ENCODE results near the gene TSPAN18. TPM values are rescaled to one million over a fixed set of nuclear protein-coding genes. Genes with fewer than 3 reads are reported as not detected.

TSPAN18 gene
- total RNA-seq, 2 experiments from 2014 or later = 22.9 to 23.5 TPM

DNA sequence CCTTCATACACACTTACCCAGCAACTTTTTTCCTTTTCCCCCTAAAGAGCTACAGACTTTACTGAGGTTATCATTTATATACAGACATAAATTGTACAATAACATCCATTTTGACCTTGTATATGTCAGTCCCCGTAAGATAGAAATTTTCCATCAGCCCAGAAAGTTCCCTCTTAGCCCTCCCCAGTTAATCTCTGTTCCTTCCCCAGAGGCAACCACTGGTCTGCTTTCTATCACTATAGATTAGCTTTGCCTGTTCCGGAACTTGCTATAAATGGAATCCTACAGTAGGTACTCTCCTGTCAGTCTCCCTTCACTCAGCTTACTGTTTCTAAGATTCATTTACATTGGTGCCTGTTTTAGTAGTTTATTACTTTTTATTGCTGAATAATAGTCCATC is 54.9 kb downstream of the TSPAN18 start:
- H3K27me3 Mint-ChIP-seq = no peaks in the 10 kb centered on the region
- no peaks in the 10 kb centered on the region for H3K36me3 Mint-ChIP-seq (ENCODE audit: low read depth)
- ChIA-PET POLR2A (no interaction called here), CTCF (interaction anchor here (0.9 to 1.1 kb wide), 2 partner anchors 31 to 43 kb away, joined by 3 read pairs; no protein-coding TSS in a partner anchor)
- no peak overlapping the region for H3K27ac Mint-ChIP-seq
- H3K4me1 Mint-ChIP-seq = no peaks in the 10 kb centered on the region
- no peak overlapping the region for H3K4me3 Mint-ChIP-seq
- H3K9me3 Mint-ChIP-seq = no peaks in the 10 kb centered on the region
- DNase-seq = no peak

DNA sequence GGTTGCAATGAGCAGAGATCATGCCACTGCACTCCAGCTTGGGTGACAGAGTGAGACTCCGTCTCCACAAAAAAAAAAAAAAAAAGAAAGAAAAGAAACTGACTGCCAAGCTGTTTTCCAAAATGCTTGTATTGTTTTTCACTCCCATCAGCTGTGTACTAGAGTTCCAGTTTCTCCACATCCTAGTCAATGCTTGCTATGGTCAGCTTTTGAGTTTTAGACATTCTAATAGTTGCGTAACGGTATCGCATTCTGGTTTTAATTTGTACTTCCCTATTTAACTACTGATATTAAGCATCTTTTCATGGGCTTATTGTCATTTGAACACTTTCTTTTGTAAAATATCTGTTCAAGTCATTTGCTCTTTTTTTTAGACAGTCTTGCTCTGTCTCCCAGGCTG is 55.7 kb downstream of the TSPAN18 start:
- no peaks in the 10 kb centered on the region for H3K36me3 Mint-ChIP-seq (ENCODE audit: low read depth)
- ChIA-PET POLR2A (no interaction called here), CTCF (interaction anchor here (0.6 to 1.1 kb wide), 4 partner anchors 13 to 922 kb away, joined by 3 read pairs; no protein-coding TSS in a partner anchor)
- no peaks in the 10 kb centered on the region for H3K4me1 Mint-ChIP-seq
- H3K4me3 Mint-ChIP-seq = no peak overlapping the region
- no peak for DNase-seq
- no peak overlapping the region for H3K27ac Mint-ChIP-seq
- H3K9me3 Mint-ChIP-seq = no peaks in the 10 kb centered on the region
- H3K27me3 Mint-ChIP-seq = no peaks in the 10 kb centered on the region

DNA sequence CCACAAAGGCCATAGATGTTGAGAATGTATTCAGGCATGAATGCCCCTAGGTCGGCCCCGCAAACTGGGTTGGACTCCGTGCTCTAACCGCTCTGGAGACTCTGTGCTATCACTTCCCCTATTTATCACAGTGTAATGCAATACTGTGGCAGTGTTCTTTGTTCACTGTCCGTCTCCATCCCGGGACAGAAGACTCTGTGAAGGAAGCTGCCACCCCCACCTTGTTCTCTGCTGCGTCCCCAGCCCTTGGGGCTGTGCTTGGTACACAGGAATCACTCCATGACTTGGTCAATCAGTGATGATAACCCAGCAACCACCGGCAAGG is 57.6 kb downstream of the TSPAN18 start:
- CTCF ChIA-PET = no interaction called here

DNA sequence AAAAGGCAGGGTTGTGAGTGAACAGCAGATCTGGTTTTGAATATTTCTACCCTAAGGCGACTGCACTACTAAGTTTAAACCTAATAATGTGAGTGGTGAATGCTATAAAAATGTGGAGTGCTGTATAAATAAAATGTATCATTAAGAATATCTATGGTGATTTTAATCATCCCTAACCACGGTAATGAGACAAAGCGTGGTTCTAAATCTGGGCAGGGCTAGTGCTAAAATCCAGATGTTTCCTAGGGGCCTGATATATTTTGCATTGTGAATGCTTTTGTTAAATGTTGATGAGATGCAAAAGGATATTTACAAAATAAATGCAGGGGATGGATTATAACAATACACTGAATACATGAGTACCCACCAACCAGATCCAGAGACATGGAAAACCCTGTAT is 58.1 kb downstream of the TSPAN18 start:
- POLR2A ChIA-PET = no interaction called here
- no peaks in the 10 kb centered on the region for H3K9me3 Mint-ChIP-seq
- H3K27ac Mint-ChIP-seq = no peak overlapping the region
- no peak overlapping the region for H3K4me3 Mint-ChIP-seq
- CTCF ChIA-PET = no interaction called here
- H3K36me3 Mint-ChIP-seq (ENCODE audit: low read depth) = no peaks in the 10 kb centered on the region
- no peak for DNase-seq
- H3K4me1 Mint-ChIP-seq = no peaks in the 10 kb centered on the region
- no peaks in the 10 kb centered on the region for H3K27me3 Mint-ChIP-seq

More for the DNA sequence above, 57.6 kb downstream of the TSPAN18 start:
- Mint-ChIP-seq H3K4me1 (no peaks in the 10 kb centered on the region), H3K27me3 (no peaks in the 10 kb centered on the region), H3K4me3 (no peak overlapping the region), H3K9me3 (no peaks in the 10 kb centered on the region), H3K36me3 (ENCODE audit: low read depth) (no peaks in the 10 kb centered on the region), H3K27ac (no peak overlapping the region)
- no peak for DNase-seq
- POLR2A ChIA-PET = no interaction called here

DNA sequence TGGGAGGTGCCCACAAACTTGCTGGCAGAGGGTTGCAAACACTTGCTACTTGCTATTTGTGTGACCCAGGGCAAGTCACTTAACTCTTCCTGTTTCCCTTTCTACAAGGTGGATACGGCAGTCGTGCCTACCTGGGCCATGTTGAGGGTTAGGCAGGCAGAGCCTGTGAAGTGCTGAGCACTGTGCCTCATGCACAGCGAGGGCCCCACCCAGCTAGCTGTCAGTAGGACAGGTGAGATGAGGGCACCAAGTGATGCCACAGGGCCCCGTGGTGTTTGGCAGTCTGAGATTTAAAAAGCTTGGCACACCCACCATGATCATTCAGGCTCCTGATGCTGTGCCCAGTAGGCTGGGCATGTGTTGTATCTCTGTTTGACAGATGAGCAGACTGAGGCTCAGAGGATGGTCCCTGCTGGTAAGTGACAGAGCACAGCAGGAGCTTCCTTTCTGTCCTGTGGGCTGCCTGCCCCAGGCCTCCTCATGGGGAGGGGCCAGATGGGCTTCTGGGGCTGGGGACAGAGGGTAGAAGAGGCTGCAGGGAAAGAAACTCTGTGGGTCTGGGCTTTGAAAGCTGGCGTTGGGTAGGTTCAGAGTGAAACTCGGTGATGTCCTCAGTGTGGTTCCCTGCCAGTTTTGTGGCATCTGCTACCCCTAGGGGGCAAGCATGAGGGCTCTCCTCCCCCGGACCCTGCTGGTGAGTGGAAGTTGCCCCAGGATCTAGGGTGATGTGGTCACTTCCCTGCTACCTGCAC is 59.3 kb downstream of the TSPAN18 start:
- ChIA-PET POLR2A (no interaction called here), CTCF (interaction anchor here (0.7 kb wide), 1 partner anchor 23 kb away, joined by 3 read pairs; no protein-coding TSS in a partner anchor)
- H3K27me3 Mint-ChIP-seq = no peaks in the 10 kb centered on the region
- H3K4me1 Mint-ChIP-seq = no peaks in the 10 kb centered on the region
- no peaks in the 10 kb centered on the region for H3K9me3 Mint-ChIP-seq
- no peak overlapping the region for H3K4me3 Mint-ChIP-seq
- H3K36me3 Mint-ChIP-seq (ENCODE audit: low read depth) = no peaks in the 10 kb centered on the region
- no peak for DNase-seq
- H3K27ac Mint-ChIP-seq = no peak overlapping the region

DNA sequence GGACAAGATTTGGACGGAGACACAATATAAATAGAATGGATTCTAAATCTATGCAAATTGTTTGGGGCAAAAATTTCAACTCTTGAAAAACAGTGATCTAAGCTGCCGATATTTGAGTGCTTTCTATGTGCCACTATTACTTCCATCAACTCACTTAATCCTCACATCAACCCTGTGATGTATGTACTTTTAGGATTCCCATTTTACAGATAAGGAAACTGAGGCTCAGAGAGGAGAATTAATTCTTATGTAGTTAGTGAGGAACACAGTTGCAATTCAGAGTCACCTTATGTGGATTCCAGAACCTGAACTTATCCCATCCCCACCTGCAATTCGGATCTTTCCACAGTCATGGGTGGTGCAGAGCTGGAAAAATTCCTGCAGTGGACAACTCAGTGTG is 60.3 kb downstream of the TSPAN18 start:
- no peaks in the 10 kb centered on the region for H3K9me3 Mint-ChIP-seq
- no peak overlapping the region for H3K4me3 Mint-ChIP-seq
- no peaks in the 10 kb centered on the region for H3K27me3 Mint-ChIP-seq
- no peak overlapping the region for H3K27ac Mint-ChIP-seq
- no peaks in the 10 kb centered on the region for H3K36me3 Mint-ChIP-seq (ENCODE audit: low read depth)
- CTCF ChIA-PET = interaction anchor here (0.7 kb wide), 1 partner anchor 24 kb away, joined by 3 read pairs; no protein-coding TSS in a partner anchor
- DNase-seq = no peak
- H3K4me1 Mint-ChIP-seq = no peaks in the 10 kb centered on the region
- POLR2A ChIA-PET = no interaction called here

DNA sequence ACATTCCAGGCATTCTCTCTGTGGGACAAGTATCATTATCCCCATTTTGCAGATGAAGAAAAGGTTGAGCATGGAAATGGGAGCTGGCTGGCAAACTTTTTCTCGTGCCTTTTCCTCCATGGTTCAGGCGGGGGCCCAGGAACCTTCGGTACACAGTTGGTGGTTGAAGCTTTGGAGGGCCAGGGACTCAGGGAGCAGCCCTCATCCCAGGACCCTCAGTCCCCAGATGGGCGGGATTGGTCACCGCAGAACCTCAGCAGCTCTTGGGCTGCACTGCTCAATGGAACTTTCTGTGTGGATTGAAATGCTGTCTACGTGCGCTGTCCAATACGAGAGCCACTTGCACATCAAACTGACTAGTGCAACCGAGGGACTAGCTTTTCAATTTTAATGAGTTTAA is 61.2 kb downstream of the TSPAN18 start:
- Mint-ChIP-seq H3K9me3 (no peaks in the 10 kb centered on the region), H3K4me3 (no peak overlapping the region), H3K27ac (no peak overlapping the region), H3K27me3 (no peaks in the 10 kb centered on the region), H3K36me3 (ENCODE audit: low read depth) (no peaks in the 10 kb centered on the region), H3K4me1 (no peaks in the 10 kb centered on the region)
- DNase-seq = no peak
- ChIA-PET CTCF (no interaction called here), POLR2A (no interaction called here)

DNA sequence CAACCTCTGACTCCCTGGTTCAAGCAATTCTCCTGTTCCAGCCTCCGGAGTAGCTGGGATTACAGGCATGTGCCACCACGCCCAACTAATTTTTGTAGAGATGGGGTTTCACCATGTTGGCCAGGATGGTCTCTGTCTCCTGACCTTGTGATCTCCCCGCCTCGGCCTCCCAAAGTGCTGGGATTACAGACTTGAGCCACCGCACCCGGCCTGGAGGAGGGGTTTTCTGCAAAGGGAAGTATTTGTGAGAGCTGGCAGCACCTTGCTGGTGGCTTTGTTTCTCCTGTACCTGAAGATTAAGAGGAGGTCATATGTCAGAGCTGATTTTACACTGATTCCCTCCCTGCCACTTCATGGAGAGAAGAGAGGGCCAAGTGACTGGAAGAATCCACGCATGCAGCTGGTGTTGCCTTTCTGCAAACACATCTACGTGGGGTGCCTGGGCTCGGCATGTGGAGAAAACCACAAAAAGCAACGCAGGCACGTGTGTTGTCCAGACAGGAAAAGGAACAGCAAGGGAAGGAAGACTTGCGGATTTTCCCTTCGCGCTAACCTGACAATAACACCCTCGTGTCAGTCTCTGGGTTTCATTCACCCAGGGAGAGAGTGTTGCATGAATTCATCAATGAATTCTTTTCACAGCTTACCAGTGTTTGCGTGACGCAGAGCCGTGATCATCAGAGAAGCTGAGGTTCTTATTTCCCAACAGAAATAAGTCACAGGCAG is 61.9 kb downstream of the TSPAN18 start:
- no peaks in the 10 kb centered on the region for H3K9me3 Mint-ChIP-seq
- no peak overlapping the region for H3K4me3 Mint-ChIP-seq

DNA sequence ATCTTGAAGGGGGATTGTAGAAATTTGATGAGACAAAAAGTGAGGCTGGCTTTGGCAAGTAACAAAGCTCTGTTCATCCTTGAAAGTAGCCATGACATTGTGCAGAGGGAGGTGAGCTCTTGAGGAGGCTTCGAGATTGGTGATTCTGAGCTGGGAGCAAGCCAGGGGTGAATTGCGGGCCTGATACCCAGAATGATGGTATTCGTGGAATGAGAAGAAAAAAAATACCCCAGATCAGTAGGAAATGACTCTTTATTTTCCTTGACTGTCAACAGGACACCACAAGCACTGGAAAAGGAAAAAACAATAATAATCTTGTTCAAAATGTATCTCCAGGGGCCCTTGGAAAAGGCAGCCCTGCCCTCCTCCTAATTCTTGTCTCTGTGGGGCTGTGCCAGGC is 62.7 kb downstream of the TSPAN18 start:
- POLR2A ChIA-PET = no interaction called here
- no peak for DNase-seq
- CTCF ChIA-PET = interaction anchor here (0.9 to 1.2 kb wide), 2 partner anchors 20 to 73 kb away, joined by 3 read pairs; no protein-coding TSS in a partner anchor
- Mint-ChIP-seq H3K27me3 (no peaks in the 10 kb centered on the region), H3K36me3 (ENCODE audit: low read depth) (no peaks in the 10 kb centered on the region), H3K27ac (no peak overlapping the region), H3K9me3 (no peaks in the 10 kb centered on the region), H3K4me1 (no peaks in the 10 kb centered on the region), H3K4me3 (no peak overlapping the region)

More for the DNA sequence above, 61.9 kb downstream of the TSPAN18 start:
- DNase-seq = no peak
- no peak overlapping the region for H3K27ac Mint-ChIP-seq
- POLR2A ChIA-PET = no interaction called here
- H3K27me3 Mint-ChIP-seq = no peaks in the 10 kb centered on the region
- CTCF ChIA-PET = interaction anchor here (0.7 to 1.2 kb wide), 3 partner anchors 17 to 73 kb away, joined by 3 read pairs; no protein-coding TSS in a partner anchor
- no peaks in the 10 kb centered on the region for H3K36me3 Mint-ChIP-seq (ENCODE audit: low read depth)
- no peaks in the 10 kb centered on the region for H3K4me1 Mint-ChIP-seq

DNA sequence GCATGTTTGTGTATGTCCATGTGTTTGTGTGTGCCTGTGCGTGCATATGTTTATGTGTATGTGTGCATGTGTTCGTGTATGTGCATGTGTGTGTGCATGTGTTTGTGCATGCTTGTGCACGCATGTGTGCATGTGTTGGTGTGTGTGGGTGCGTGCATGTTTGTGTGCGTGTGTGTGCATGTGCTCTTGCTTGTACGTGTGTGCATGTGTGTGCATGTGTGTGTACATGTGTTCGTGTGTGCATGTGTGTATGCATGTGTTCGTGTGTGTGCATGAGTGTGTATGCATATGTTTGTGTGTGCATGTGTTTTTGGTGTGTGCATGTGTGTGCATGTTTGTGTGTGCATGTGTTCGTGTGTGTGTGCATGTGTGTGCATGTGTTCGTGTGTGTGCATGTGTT is 63.4 kb downstream of the TSPAN18 start:
- no peak for DNase-seq
- no peaks in the 10 kb centered on the region for H3K9me3 Mint-ChIP-seq
- ChIA-PET POLR2A (no interaction called here), CTCF (no interaction called here)
- no peaks in the 10 kb centered on the region for H3K27me3 Mint-ChIP-seq
- no peak overlapping the region for H3K27ac Mint-ChIP-seq
- no peaks in the 10 kb centered on the region for H3K4me1 Mint-ChIP-seq
- no peak overlapping the region for H3K4me3 Mint-ChIP-seq
- no peaks in the 10 kb centered on the region for H3K36me3 Mint-ChIP-seq (ENCODE audit: low read depth)

DNA sequence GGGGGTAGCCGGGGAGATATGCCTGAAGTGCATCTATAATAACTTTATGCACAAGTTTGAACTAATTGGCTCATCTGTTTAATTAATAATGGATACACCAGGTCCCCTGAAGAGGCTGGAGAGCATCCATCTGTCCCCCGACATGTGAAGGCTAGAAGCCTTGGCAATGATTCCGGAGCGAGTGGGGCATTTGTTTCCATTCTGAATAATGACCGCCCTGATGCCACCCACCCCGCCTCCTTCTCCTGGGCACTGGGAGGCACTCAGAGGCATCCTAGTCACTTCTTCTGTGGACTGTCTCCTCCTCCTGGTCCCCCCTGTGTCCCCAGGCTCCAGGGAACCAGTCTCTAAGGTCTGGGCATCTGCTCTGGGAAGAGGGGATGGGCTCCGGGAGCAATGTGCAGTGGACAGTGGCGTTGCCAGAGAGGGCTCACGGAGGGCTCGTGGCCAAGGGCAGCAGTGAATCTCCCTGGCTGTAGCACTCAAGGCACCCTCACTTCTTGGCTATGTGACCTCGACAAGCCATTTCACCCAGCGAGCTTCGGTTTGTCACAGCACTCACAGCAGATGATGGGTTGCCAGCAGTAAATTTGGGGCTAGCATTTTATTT is 64.7 kb downstream of the TSPAN18 start:
- no peaks in the 10 kb centered on the region for H3K36me3 Mint-ChIP-seq (ENCODE audit: low read depth)
- H3K27ac Mint-ChIP-seq = no peak overlapping the region
- no peak overlapping the region for H3K4me3 Mint-ChIP-seq
- ChIA-PET CTCF (interaction anchor here (1.4 kb wide), 1 partner anchor 16 kb away, joined by 4 read pairs; no protein-coding TSS in a partner anchor), POLR2A (no interaction called here)
- H3K9me3 Mint-ChIP-seq = no peaks in the 10 kb centered on the region
- DNase-seq = no peak
- no peaks in the 10 kb centered on the region for H3K27me3 Mint-ChIP-seq
- no peaks in the 10 kb centered on the region for H3K4me1 Mint-ChIP-seq

DNA sequence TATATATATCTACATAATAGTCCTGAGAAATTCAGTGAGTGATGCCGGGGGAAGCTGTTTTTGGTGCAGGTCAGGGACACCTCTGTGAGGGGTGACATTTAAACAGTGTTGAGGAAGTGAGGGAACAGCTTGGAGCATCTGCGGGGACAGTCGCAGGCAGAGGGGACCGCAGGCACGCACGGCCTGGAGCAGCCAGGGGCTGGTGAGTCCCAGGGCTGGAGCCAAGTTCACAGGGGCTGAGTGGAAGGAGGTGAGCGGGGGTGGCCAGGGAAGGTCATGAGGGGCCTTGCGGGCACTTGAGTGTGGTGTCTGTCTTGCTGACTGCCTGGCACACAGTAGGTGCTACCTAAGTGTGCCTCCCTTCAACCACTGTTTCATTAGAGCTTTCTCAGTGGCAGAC is 65.4 kb downstream of the TSPAN18 start:
- Mint-ChIP-seq H3K4me1 (no peaks in the 10 kb centered on the region), H3K9me3 (no peaks in the 10 kb centered on the region), H3K4me3 (no peak overlapping the region), H3K36me3 (ENCODE audit: low read depth) (no peaks in the 10 kb centered on the region), H3K27me3 (no peaks in the 10 kb centered on the region), H3K27ac (peak overlapping the region; percentile 6)
- ChIA-PET POLR2A (no interaction called here), CTCF (interaction anchor here (1.4 kb wide), 1 partner anchor 16 kb away, joined by 4 read pairs; no protein-coding TSS in a partner anchor)
- DNase-seq = no peak

DNA sequence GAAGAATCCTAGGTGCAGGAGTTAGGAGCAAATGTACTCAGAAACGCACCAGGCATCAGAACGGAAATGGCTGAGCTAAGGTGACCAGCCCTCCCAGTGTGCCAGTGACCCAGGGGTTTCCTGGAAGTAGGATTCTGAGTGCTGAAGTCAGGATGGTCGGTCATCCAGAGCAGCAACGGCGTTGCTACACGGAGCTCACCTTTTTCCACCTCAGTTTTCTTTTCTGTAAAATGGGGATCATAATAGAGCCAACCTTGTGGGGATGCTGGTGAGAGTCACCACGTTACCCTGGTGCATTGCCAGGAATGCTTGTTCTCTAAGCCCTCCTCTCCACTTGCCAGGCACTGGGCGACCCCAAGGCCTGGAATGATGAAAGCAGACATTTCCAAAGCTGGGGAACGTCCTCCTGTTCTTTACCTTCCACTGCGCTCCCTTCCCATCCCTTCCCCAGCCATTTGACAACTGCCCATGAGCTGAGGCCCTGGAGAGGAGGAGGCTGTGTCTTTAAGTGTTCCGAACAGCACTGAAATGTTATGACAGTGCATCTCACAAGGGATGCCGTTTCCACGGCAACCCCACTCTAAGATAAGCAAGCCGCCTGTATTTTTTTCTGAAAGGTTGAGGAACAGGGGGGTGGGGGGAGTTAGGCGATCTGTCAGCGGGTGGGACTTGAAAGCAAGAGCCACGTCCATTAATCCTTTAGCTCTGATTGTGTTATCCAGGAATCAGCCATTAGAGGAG is 66.8 kb downstream of the TSPAN18 start:
- no peak overlapping the region for H3K27ac Mint-ChIP-seq
- no peaks in the 10 kb centered on the region for H3K9me3 Mint-ChIP-seq
- no peaks in the 10 kb centered on the region for H3K36me3 Mint-ChIP-seq (ENCODE audit: low read depth)
- no peak overlapping the region for H3K4me3 Mint-ChIP-seq
- H3K4me1 Mint-ChIP-seq = no peaks in the 10 kb centered on the region
- CTCF ChIA-PET = interaction anchor here (2.3 kb wide), 1 partner anchor 17 kb away, joined by 6 read pairs; no protein-coding TSS in a partner anchor
- no peak for DNase-seq
- no peaks in the 10 kb centered on the region for H3K27me3 Mint-ChIP-seq
- POLR2A ChIA-PET = no interaction called here
